HEK293 (cell line): ENCODE results near the gene GJA9.

ENCODE experiments used
- EGR2 ChIP-seq: fragments of 450-650 bp; formaldehyde crosslinking; IDR thresholded peaks from 2 replicates; pipeline ENCODE4 v1.5.1; 2016; ENCODE audit warnings: low read depth, missing biosample characterization, missing genetic modification characterization
- GLIS1 ChIP-seq: fragments of 450-650 bp; formaldehyde crosslinking; IDR thresholded peaks from 2 replicates; pipeline ENCODE4 v1.5.1; 2016; ENCODE audit warnings: missing biosample characterization, missing genetic modification characterization
- GLIS2 ChIP-seq: fragments of 450-650 bp; formaldehyde crosslinking; IDR thresholded peaks from 2 replicates; pipeline ENCODE4 v1.5.1; 2016; ENCODE audit warnings: missing biosample characterization, missing genetic modification characterization
- KLF1 ChIP-seq: fragments of 450-650 bp; formaldehyde crosslinking; IDR thresholded peaks from 2 replicates; pipeline ENCODE4 v1.5.1; 2016; ENCODE audit warnings: missing biosample characterization, missing genetic modification characterization
- KLF10 ChIP-seq: fragments of 450-650 bp; IDR thresholded peaks from 2 replicates; pipeline ENCODE4 v1.5.1; 2018; ENCODE audit warnings: missing biosample characterization, mild to moderate bottlenecking, missing genetic modification characterization
- KLF16 ChIP-seq: fragments of 450-650 bp; formaldehyde crosslinking; IDR thresholded peaks from 2 replicates; pipeline ENCODE4 v1.5.1; 2017; ENCODE audit warnings: missing biosample characterization, missing genetic modification characterization
- RBAK ChIP-seq: fragments of 450-650 bp; formaldehyde crosslinking; IDR thresholded peaks from 2 replicates; pipeline ENCODE4 v1.5.1; 2016; ENCODE audit warnings: missing biosample characterization, missing genetic modification characterization
- ZBTB1 ChIP-seq: fragments of 450-650 bp; formaldehyde crosslinking; IDR thresholded peaks from 2 replicates; pipeline ENCODE4 v1.5.1; 2016; ENCODE audit warnings: missing biosample characterization, missing genetic modification characterization
- ZBTB17 ChIP-seq: fragments of 450-650 bp; formaldehyde crosslinking; IDR thresholded peaks from 2 replicates; pipeline ENCODE4 v1.5.1; 2016; ENCODE audit warnings: missing biosample characterization, missing genetic modification characterization
- ZNF184 ChIP-seq: fragments of 450-650 bp; IDR thresholded peaks from 2 replicates; pipeline ENCODE4 v1.5.1; 2018; ENCODE audit warnings: missing biosample characterization, mild to moderate bottlenecking, missing genetic modification characterization
- ZNF214 ChIP-seq: fragments of 450-650 bp; formaldehyde crosslinking; IDR thresholded peaks from 2 replicates; pipeline ENCODE4 v1.5.1; 2017; ENCODE audit warnings: missing biosample characterization, mild to moderate bottlenecking, missing genetic modification characterization, borderline replicate concordance
- ZNF23 ChIP-seq: fragments of 450-650 bp; formaldehyde crosslinking; IDR thresholded peaks from 2 replicates; pipeline ENCODE4 v1.5.1; 2016; ENCODE audit warnings: missing biosample characterization, missing genetic modification characterization, borderline replicate concordance
- ZNF335 ChIP-seq: fragments of 450-650 bp; formaldehyde crosslinking; conservative IDR thresholded peaks from 2 replicates; pipeline ENCODE4 v1.5.1; 2016; ENCODE audit warnings: missing biosample characterization, missing genetic modification characterization
- ZNF366 ChIP-seq: fragments of 450-650 bp; formaldehyde crosslinking; conservative IDR thresholded peaks from 2 replicates; pipeline ENCODE4 v1.5.1; 2016; ENCODE audit warnings: missing biosample characterization, missing genetic modification characterization
- ZNF37A ChIP-seq: fragments of 450-650 bp; IDR thresholded peaks from 2 replicates; pipeline ENCODE4 v1.5.1; 2018; ENCODE audit warnings: missing biosample characterization, missing genetic modification characterization
- ZNF404 ChIP-seq: fragments of 450-650 bp; formaldehyde crosslinking; IDR thresholded peaks from 2 replicates; pipeline ENCODE4 v1.5.1; 2017; ENCODE audit warnings: missing biosample characterization, missing genetic modification characterization
- ZNF423 ChIP-seq: fragments of 450-650 bp; formaldehyde crosslinking; IDR thresholded peaks from 2 replicates; pipeline ENCODE4 v1.5.1; 2016; ENCODE audit warnings: missing biosample characterization, missing genetic modification characterization
- ZNF473 ChIP-seq: fragments of 450-650 bp; formaldehyde crosslinking; IDR thresholded peaks from 2 replicates; pipeline ENCODE4 v1.5.1; 2017; ENCODE audit warnings: missing biosample characterization, missing genetic modification characterization
- ZNF48 ChIP-seq: fragments of 450-650 bp; formaldehyde crosslinking; IDR thresholded peaks from 2 replicates; pipeline ENCODE4 v1.5.1; 2016; ENCODE audit warnings: missing biosample characterization, missing genetic modification characterization
- ZNF530 ChIP-seq: fragments of 450-650 bp; formaldehyde crosslinking; IDR thresholded peaks from 2 replicates; pipeline ENCODE4 v1.5.1; 2016; ENCODE audit warnings: low read depth, missing biosample characterization, missing genetic modification characterization
- ZNF544 ChIP-seq: fragments of 450-650 bp; formaldehyde crosslinking; IDR thresholded peaks from 2 replicates; pipeline ENCODE4 v1.5.0; 2017; ENCODE audit warnings: missing biosample characterization, missing genetic modification characterization
- ZNF548 ChIP-seq: fragments of 450-650 bp; formaldehyde crosslinking; IDR thresholded peaks from 2 replicates; pipeline ENCODE4 v1.5.1; 2016; ENCODE audit warnings: missing biosample characterization, missing genetic modification characterization
- ZNF561 ChIP-seq: fragments of 450-650 bp; IDR thresholded peaks from 2 replicates; pipeline ENCODE4 v1.5.1; 2018; ENCODE audit warnings: missing biosample characterization, missing genetic modification characterization, borderline replicate concordance
- ZNF596 ChIP-seq: fragments of 450-650 bp; IDR thresholded peaks from 2 replicates; pipeline ENCODE4 v1.5.0; 2018; ENCODE audit warnings: missing biosample characterization, mild to moderate bottlenecking, missing genetic modification characterization, moderate library complexity
- ZNF658 ChIP-seq: fragments of 450-650 bp; formaldehyde crosslinking; IDR thresholded peaks from 2 replicates; pipeline ENCODE4; 2016; ENCODE audit warnings: missing biosample characterization, missing genetic modification characterization
- ZNF76 ChIP-seq: fragments of 450-650 bp; formaldehyde crosslinking; IDR thresholded peaks from 2 replicates; pipeline ENCODE4; 2016; ENCODE audit warnings: low read depth, missing biosample characterization, missing genetic modification characterization, borderline replicate concordance
- ZNF792 ChIP-seq: fragments of 450-650 bp; formaldehyde crosslinking; IDR thresholded peaks from 2 replicates; pipeline ENCODE4 v1.5.1; 2016; ENCODE audit warnings: missing biosample characterization, missing genetic modification characterization
- ZNF837 ChIP-seq: fragments of 450-650 bp; formaldehyde crosslinking; IDR thresholded peaks from 2 replicates; pipeline ENCODE4 v1.5.1; 2016; ENCODE audit warnings: missing biosample characterization, missing genetic modification characterization
- TF ChIP-seq, protein P1 (sequence below): fragments of 450-650 bp; formaldehyde crosslinking; IDR thresholded peaks from 2 replicates; pipeline ENCODE4 v1.5.1; 2016; ENCODE audit warnings: missing biosample characterization, missing genetic modification characterization, low read depth
- TF ChIP-seq, protein P2 (sequence below): fragments of 450-650 bp; formaldehyde crosslinking; IDR thresholded peaks from 2 replicates; pipeline ENCODE4 v1.5.1; 2017; ENCODE audit warnings: missing biosample characterization, missing genetic modification characterization
- TF ChIP-seq, protein P3 (sequence below): fragments of 450-650 bp; formaldehyde crosslinking; IDR thresholded peaks from 2 replicates; pipeline ENCODE4 v1.5.1; 2016; ENCODE audit warnings: missing biosample characterization, missing genetic modification characterization, borderline replicate concordance
- TF ChIP-seq, protein P4 (sequence below): IDR thresholded peaks from 2 replicates; pipeline ENCODE4 v1.6.1; 2011; ENCODE audit warnings: mild to moderate bottlenecking, low read depth, low read length, borderline replicate concordance
- TF ChIP-seq, protein P5 (sequence below): fragments of 450-650 bp; formaldehyde crosslinking; IDR thresholded peaks from 2 replicates; pipeline ENCODE4 v1.5.1; 2016; ENCODE audit warnings: missing biosample characterization, missing genetic modification characterization

GJA9 gene

DNA sequence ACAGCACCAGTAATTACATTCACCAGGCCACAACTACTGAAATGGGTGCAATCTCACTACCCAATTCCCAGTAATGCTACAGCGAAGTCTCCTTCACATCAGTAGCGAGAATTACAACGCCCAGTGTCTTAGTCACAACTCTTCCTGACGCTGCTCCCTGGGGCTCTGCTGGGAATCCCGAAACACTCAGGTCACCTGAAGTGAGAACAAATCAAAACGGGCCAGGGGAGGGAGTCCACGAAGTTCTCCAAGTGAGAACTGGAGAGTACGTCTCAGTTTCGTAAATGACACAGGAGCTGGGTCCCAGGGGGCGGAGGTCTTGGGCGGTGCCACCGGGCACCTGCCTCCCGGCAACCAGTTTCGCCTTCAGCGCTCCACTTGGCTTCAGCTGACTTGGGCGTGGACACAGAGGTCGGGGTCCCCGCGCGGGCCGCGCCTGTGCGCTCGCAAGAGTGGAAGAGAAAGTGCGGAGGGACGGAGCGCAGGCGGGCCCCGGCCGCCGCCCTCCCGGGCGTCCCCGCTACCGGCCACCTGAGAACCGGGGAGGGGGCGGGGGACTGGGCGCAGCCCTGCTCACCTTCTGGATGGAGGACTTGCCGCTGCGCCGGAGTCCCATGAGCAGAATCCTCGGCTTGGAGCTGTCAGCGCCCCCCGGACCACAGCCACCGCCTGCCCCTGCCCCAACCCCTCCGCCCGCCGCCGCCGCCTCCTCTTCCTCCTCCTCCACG is 22.4 kb downstream of the GJA9 start (continued):
- TF ChIP-seq ZNF76 (tag by site-specific recombination), result peak; percentile 52; the same call in 1 of the 2 replicates
- TF ChIP-seq KLF10 (tag by site-specific recombination), result 0 out of 2 replicates have a peak, but pooled peaks have one; percentile 21
- peak; percentile 70 for TF ChIP-seq GLIS1
- TF ChIP-seq ZNF335 (tag by site-specific recombination), result peak; percentile 84
- TF ChIP-seq, protein P1, sequence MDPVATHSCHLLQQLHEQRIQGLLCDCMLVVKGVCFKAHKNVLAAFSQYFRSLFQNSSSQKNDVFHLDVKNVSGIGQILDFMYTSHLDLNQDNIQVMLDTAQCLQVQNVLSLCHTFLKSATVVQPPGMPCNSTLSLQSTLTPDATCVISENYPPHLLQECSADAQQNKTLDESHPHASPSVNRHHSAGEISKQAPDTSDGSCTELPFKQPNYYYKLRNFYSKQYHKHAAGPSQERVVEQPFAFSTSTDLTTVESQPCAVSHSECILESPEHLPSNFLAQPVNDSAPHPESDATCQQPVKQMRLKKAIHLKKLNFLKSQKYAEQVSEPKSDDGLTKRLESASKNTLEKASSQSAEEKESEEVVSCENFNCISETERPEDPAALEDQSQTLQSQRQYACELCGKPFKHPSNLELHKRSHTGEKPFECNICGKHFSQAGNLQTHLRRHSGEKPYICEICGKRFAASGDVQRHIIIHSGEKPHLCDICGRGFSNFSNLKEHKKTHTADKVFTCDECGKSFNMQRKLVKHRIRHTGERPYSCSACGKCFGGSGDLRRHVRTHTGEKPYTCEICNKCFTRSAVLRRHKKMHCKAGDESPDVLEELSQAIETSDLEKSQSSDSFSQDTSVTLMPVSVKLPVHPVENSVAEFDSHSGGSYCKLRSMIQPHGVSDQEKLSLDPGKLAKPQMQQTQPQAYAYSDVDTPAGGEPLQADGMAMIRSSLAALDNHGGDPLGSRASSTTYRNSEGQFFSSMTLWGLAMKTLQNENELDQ, result no peak
- TF ChIP-seq ZNF561, result no peak
- TF ChIP-seq EGR2 (tag by site-specific recombination), result no peak
- 0 out of 2 replicates have a peak, but pooled peaks have one; percentile 18 for TF ChIP-seq ZBTB17 (tag by site-specific recombination)
- TF ChIP-seq, protein P2, sequence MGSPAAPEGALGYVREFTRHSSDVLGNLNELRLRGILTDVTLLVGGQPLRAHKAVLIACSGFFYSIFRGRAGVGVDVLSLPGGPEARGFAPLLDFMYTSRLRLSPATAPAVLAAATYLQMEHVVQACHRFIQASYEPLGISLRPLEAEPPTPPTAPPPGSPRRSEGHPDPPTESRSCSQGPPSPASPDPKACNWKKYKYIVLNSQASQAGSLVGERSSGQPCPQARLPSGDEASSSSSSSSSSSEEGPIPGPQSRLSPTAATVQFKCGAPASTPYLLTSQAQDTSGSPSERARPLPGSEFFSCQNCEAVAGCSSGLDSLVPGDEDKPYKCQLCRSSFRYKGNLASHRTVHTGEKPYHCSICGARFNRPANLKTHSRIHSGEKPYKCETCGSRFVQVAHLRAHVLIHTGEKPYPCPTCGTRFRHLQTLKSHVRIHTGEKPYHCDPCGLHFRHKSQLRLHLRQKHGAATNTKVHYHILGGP (tag by site-specific recombination), result no peak
- no peak; the same call in 1 of the 2 replicates for TF ChIP-seq ZNF423
- no peak for TF ChIP-seq ZBTB1 (tag by site-specific recombination)
- TF ChIP-seq GLIS2 (tag by site-specific recombination), result peak; percentile 69; the same call in 1 of the 2 replicates
- TF ChIP-seq, protein P3, sequence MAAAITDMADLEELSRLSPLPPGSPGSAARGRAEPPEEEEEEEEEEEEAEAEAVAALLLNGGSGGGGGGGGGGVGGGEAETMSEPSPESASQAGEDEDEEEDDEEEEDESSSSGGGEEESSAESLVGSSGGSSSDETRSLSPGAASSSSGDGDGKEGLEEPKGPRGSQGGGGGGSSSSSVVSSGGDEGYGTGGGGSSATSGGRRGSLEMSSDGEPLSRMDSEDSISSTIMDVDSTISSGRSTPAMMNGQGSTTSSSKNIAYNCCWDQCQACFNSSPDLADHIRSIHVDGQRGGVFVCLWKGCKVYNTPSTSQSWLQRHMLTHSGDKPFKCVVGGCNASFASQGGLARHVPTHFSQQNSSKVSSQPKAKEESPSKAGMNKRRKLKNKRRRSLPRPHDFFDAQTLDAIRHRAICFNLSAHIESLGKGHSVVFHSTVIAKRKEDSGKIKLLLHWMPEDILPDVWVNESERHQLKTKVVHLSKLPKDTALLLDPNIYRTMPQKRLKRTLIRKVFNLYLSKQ (tag by site-specific recombination), result no peak
- TF ChIP-seq ZNF366, result no peak
- TF ChIP-seq KLF16 (tag by site-specific recombination), result peak; percentile 46; the same call in 1 of the 2 replicates
- TF ChIP-seq ZNF837 (tag by site-specific recombination), result no peak
- TF ChIP-seq RBAK, result no peak
- no peak for TF ChIP-seq ZNF792 (tag by site-specific recombination)
- no peak for TF ChIP-seq ZNF530 (tag by site-specific recombination)
- TF ChIP-seq ZNF184 (tag by site-specific recombination), result no peak
- TF ChIP-seq ZNF48 (tag by site-specific recombination), result no peak
- TF ChIP-seq, protein P4, sequence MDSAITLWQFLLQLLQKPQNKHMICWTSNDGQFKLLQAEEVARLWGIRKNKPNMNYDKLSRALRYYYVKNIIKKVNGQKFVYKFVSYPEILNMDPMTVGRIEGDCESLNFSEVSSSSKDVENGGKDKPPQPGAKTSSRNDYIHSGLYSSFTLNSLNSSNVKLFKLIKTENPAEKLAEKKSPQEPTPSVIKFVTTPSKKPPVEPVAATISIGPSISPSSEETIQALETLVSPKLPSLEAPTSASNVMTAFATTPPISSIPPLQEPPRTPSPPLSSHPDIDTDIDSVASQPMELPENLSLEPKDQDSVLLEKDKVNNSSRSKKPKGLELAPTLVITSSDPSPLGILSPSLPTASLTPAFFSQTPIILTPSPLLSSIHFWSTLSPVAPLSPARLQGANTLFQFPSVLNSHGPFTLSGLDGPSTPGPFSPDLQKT, result no peak
- no peak for TF ChIP-seq ZNF548 (tag by site-specific recombination)
- no peak for TF ChIP-seq ZNF404 (tag by site-specific recombination)
- TF ChIP-seq, protein P5, sequence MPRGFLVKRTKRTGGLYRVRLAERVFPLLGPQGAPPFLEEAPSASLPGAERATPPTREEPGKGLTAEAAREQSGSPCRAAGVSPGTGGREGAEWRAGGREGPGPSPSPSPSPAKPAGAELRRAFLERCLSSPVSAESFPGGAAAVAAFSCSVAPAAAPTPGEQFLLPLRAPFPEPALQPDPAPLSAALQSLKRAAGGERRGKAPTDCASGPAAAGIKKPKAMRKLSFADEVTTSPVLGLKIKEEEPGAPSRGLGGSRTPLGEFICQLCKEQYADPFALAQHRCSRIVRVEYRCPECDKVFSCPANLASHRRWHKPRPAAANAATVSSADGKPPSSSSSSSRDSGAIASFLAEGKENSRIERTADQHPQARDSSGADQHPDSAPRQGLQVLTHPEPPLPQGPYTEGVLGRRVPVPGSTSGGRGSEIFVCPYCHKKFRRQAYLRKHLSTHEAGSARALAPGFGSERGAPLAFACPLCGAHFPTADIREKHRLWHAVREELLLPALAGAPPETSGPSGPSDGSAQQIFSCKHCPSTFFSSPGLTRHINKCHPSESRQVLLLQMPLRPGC (tag by site-specific recombination), result no peak
- no peak for TF ChIP-seq ZNF23 (tag by site-specific recombination)
- no peak for TF ChIP-seq ZNF658 (tag by site-specific recombination)
- no peak for TF ChIP-seq ZNF596 (tag by site-specific recombination)
- TF ChIP-seq ZNF544, result no peak
- peak; percentile 97 for TF ChIP-seq KLF1 (tag by site-specific recombination)
- TF ChIP-seq ZNF214, result no peak
- TF ChIP-seq ZNF473 (tag by site-specific recombination), result no peak
- no peak for TF ChIP-seq ZNF37A (tag by site-specific recombination)
